ENCODE measurements around the gene OPCML.

- TF ChIP-seq CTCF (IDR thresholded peaks at IDR 0.05; ENCODE audit: insufficient read depth, low read length, poor library complexity, severe bottlenecking) (no peak), EZH2phosphoT487 (conservative IDR thresholded peaks at IDR 0.05; ENCODE audit: low read length) (no peak)
Observed at GRCh38 chr11:133147625-133148024, 384.7 kb downstream of the OPCML start.
